ENCODE results near the gene ARMH1.

- TF ChIP-seq ZNF384 (IDR thresholded peaks at IDR 0.05) (no peak), ARNT (IDR thresholded peaks at IDR 0.05) (no peak), NFRKB (IDR thresholded peaks at IDR 0.05) (no peak), SP1 (IDR thresholded peaks at IDR 0.05) (no peak), BHLHE40 (IDR thresholded peaks at IDR 0.05; ENCODE audit: borderline replicate concordance) (no peak)
Measured at GRCh38 chr1:44717653-44718052, 43.1 kb downstream of the ARMH1 start.

Data from HEK293T (cell line).